Ascending aorta (tissue), 2 donors: ENCODE measurements around the gene DTD2. TPM values are rescaled to one million over a fixed set of nuclear protein-coding genes. Genes with fewer than 3 reads are reported as not detected.
"Not testable (repeated sequence)": the region's sequence is repeated elsewhere in the genome, so short reads cannot be mapped to it uniquely, and the experiment has no call there.

Experiments
- DNase-seq, 2 donors: peaks; one replicate each; pipeline ENCODE4 v3.0.0-alpha.2; 2019; ENCODE audit warnings: low spot score in 2 of 2
- H3K27ac ChIP-seq, 2 donors: fragments of 200-600 bp; sonication (generic); one replicate each; pipeline ENCODE4 v1.5.1; 2016 to 2017; ENCODE audit warnings: mild to moderate bottlenecking in 1 of 2
- H3K27me3 ChIP-seq: fragments of 200-600 bp; sonication (generic); one replicate; pipeline ENCODE4 v1.5.1; 2017
- H3K36me3 ChIP-seq, 2 donors: fragments of 200-600 bp; sonication (generic); one replicate each; pipeline ENCODE4 v1.5.1; 2016
- H3K4me1 ChIP-seq, 2 donors: fragments of 200-600 bp; sonication (generic); one replicate each; pipeline ENCODE4 v1.5.1; 2016 to 2017; ENCODE audit warnings: mild to moderate bottlenecking in 1 of 2
- H3K4me3 ChIP-seq, 2 donors: fragments of 200-600 bp; sonication (generic); one replicate each; pipeline ENCODE4 v1.5.1; 2016 to 2017; ENCODE audit warnings: mild to moderate bottlenecking in 1 of 2
- H3K9me3 ChIP-seq, 2 donors: fragments of 200-600 bp; sonication (generic); one replicate each; pipeline ENCODE4 v1.5.1; 2016
- CTCF ChIP-seq, 3 experiments: fragments of 200-600 bp in 2 of 3; fragments of 450-650 bp in 1 of 3; sonication (generic) in 2 of 3; IDR thresholded peaks; one replicate each; pipeline ENCODE4 v1.5.1; 2016 to 2019; ENCODE audit warnings: antibody characterized with exemption in 3 of 3, mild to moderate bottlenecking in 1 of 3, moderate library complexity in 1 of 3
- intact Hi-C: fragments of 100-400 bp; cut with DNase I; formaldehyde crosslinking; loops from one replicate; pipeline ENCODE4 v1.15.1; 2023
- total RNA-seq: library from RNA; depleted of rRNA; stranded (reverse); fragments of >200 nt; gene quantifications from one replicate; pipeline ENCODE4 v1.1.0, GENCODE V29; 2016

The DTD2 gene
- total RNA-seq, 1 donor from 2014 or later = 120 TPM

DNA sequence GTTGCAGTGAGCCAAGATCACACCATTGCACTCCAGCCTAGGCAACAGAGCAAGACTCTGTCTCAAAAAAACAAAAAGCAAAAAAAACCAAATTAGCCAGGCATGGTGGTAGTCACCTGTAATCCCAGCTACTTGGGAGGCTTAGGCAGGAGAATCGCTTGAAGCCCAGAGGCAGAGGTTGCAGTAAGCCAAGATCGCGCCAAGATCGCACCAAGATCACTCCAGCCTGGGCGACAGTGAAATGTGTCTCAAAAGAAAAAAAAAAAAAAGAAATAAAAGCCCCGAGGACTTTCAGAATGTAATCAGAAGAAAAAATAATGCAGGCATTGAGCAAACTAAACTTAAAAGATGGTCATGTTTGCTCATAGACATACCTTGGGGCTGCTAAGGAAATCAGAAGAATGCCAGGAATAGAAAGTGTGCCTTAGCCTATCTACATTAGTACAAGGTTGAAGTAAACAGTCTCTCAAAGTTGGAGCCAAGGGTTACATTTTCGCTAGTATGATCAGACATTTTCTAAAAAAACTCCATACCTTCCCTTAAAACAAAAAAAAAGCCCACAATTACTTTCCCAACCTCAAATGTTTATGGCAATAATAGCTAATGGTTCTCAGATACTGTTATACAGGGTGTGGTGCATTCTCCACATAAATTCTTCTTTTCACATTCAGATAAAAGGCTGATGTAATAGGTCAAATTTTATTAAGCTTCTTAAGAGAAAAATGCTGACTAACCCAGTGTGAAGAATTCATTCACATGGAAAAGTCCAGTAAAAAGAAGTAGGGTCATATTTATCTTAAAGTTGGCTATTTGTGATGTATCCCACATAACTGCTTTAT is 15.8 kb downstream of the DTD2 start:
- intact Hi-C loops = loop anchor here (10.0 kb wide), 1 partner anchor 57 kb away; no protein-coding TSS in a partner anchor
- Histone ChIP-seq H3K27ac (peak overlapping the region; percentile 43 to 68), H3K4me3 (no peak overlapping the region), H3K9me3 (no peaks in the 10 kb centered on the region), H3K4me1 (peaks cover 0 to 8% of the 10 kb centered on the region in 2 donors), H3K27me3 (no peaks in the 10 kb centered on the region), H3K36me3 (no peaks in the 10 kb centered on the region)
- DNase-seq = no peak
- TF ChIP-seq CTCF (IDR thresholded peaks at IDR 0.05) = no peak

GRCh38 chr14:31440280-31440679 is 17.0 kb downstream of the DTD2 start:
- H3K4me1 ChIP-seq = peaks cover 0 to 12% of the 10 kb centered on the region in 2 donors
- TF ChIP-seq CTCF (IDR thresholded peaks at IDR 0.05) = no peak
- peak overlapping the region; percentile 26 to 36 for H3K27ac ChIP-seq
- DNase-seq = no peak
- no peaks in the 10 kb centered on the region for H3K9me3 ChIP-seq
- H3K27me3 ChIP-seq = no peaks in the 10 kb centered on the region
- H3K36me3 ChIP-seq = no peaks in the 10 kb centered on the region
- intact Hi-C loops = loop anchor here (10.0 kb wide), 1 partner anchor 55 kb away; no protein-coding TSS in a partner anchor
- H3K4me3 ChIP-seq = no peak overlapping the region

DNA sequence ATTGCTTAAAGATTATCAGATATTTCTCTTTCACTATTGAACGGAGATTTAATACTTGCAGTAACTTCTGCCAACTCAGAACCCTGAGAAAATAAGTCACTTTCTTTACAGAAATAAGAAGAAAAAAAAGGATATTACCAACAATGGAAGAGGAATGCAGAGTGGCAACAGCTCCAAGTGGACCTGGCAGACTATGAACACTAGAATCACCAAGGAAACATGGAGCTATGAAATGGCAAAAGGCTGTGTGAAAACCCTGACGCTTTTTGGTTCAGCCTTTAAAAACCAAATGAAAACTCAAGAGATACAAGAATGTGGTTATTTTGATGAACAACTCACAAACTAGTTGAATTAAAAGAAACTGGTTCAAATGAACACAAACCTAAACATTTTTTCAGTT is 17.7 kb downstream of the DTD2 start:
- Histone ChIP-seq H3K4me3 (peak overlapping the region in 1 of 2 donors; percentile 17), H3K27ac (peak overlapping the region; percentile 26 to 36), H3K36me3 (no peaks in the 10 kb centered on the region), H3K9me3 (no peaks in the 10 kb centered on the region), H3K4me1 (peaks cover 0 to 12% of the 10 kb centered on the region in 2 donors), H3K27me3 (no peaks in the 10 kb centered on the region)
- no peak for TF ChIP-seq CTCF (IDR thresholded peaks at IDR 0.05)
- no peak for DNase-seq
- intact Hi-C loops = no loop called here

DNA sequence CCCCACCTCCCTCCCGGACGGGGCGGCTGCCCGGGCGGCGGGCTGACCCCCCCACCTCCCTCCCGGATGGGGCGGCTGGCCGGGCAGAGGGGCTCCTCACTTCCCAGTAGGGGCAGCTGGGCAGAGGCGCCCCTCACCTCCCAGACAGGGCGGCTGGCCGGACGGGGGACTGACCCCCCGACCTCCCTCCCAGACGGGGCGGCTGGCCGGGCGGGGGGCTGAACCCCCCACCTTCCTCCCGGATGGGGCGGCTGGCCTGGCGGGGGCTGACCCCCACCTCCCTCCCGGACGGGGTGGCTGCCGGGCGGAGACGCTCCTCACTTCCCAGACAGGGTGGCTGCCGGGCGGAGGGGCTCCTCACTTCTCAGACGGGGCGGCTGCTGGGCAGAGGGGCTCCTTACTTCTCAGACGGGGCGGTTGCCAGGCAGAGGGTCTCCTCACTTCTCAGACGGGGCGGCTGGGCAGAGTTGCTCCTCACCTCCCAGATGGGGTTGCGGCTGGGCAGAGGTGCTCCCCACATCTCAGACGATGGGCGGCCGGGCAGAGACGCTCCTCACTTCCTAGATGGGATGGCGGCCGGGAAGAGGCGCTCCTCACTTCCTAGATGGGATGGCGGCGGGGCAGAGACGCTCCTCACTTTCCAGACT is 20.1 kb downstream of the DTD2 start:
- H3K4me3 ChIP-seq, intact Hi-C loops: not testable (repeated sequence)

GRCh38 chr14:31435276-31435675 is 22.0 kb downstream of the DTD2 start:
- intact Hi-C loops = no loop called here
- Histone ChIP-seq H3K4me3 (no peak overlapping the region), H3K36me3 (no peaks in the 10 kb centered on the region), H3K27ac (peak overlapping the region; percentile 41 to 43), H3K4me1 (peaks cover 0 to 5% of the 10 kb centered on the region in 2 donors), H3K9me3 (no peaks in the 10 kb centered on the region), H3K27me3 (no peaks in the 10 kb centered on the region)
- TF ChIP-seq CTCF (IDR thresholded peaks at IDR 0.05) = no peak
- DNase-seq = no peak

More for the DNA sequence above, 20.1 kb downstream of the DTD2 start:
- not testable (repeated sequence) for DNase-seq, H3K36me3 ChIP-seq, H3K9me3 ChIP-seq, H3K4me1 ChIP-seq, H3K27ac ChIP-seq, H3K27me3 ChIP-seq
